ENCODE data around the gene TAF13.

The TAF13 gene

GRCh38 chr1:109075531-109076490, at the start of gene TAF13:
TAF13 (minus strand) TSS chr1:109076003; CDS start chr1:109075947, 56 bp downstream.
- Histone ChIP-seq H3K27ac (ENCODE audit: low read depth, low read length) (peak within 1 kb of the TSS; percentile 86), H3K4me3 (ENCODE audit: low read depth, low read length) (peak within 1 kb of the TSS; percentile 99), H3K27me3 (ENCODE audit: control insufficient read depth, insufficient read depth, low read length) (no peaks in the 10 kb centered on the region), H3K36me3 (ENCODE audit: control insufficient read depth, insufficient read depth, low read length) (peaks cover 19% of the 10 kb centered on the region), H3K4me1 (ENCODE audit: control insufficient read depth, insufficient read depth, low read length) (peaks cover 8% of the 10 kb centered on the region; the same call in 1 of the 2 replicates), H3K9me3 (ENCODE audit: control insufficient read depth, insufficient read depth, low read depth, low read length) (no peaks in the 10 kb centered on the region), H3K9ac (ENCODE audit: low read length) (peak within 1 kb of the TSS; percentile 95)

GRCh38 chr1:109120356-109120755, 44.6 kb upstream of the TAF13 start:
- no peaks in the 10 kb centered on the region for H3K9me3 ChIP-seq (ENCODE audit: control insufficient read depth, insufficient read depth, low read depth, low read length)

GRCh38 chr1:109118089-109118488, 42.3 kb upstream of the TAF13 start:
- no peaks in the 10 kb centered on the region for H3K4me1 ChIP-seq (ENCODE audit: control insufficient read depth, insufficient read depth, low read length)
- H3K4me3 ChIP-seq (ENCODE audit: low read depth, low read length), result no peak overlapping the region
- peaks cover 34% of the 10 kb centered on the region for H3K27me3 ChIP-seq (ENCODE audit: control insufficient read depth, insufficient read depth, low read length)
- no peaks in the 10 kb centered on the region for H3K9me3 ChIP-seq (ENCODE audit: control insufficient read depth, insufficient read depth, low read depth, low read length)
- no peak overlapping the region for H3K9ac ChIP-seq (ENCODE audit: low read length)
- H3K36me3 ChIP-seq (ENCODE audit: control insufficient read depth, insufficient read depth, low read length), result no peaks in the 10 kb centered on the region
- H3K27ac ChIP-seq (ENCODE audit: low read depth, low read length), result no peak overlapping the region

More at GRCh38 chr1:109120356-109120755, 44.6 kb upstream of the TAF13 start:
- H3K27me3 ChIP-seq (ENCODE audit: control insufficient read depth, insufficient read depth, low read length), result peaks cover 11% of the 10 kb centered on the region
- H3K4me1 ChIP-seq (ENCODE audit: control insufficient read depth, insufficient read depth, low read length), result no peaks in the 10 kb centered on the region
- no peak overlapping the region for H3K27ac ChIP-seq (ENCODE audit: low read depth, low read length)
- no peaks in the 10 kb centered on the region for H3K36me3 ChIP-seq (ENCODE audit: control insufficient read depth, insufficient read depth, low read length)
- no peak overlapping the region for H3K9ac ChIP-seq (ENCODE audit: low read length)
- H3K4me3 ChIP-seq (ENCODE audit: low read depth, low read length), result no peak overlapping the region

GRCh38 chr1:109116286-109116685, 40.5 kb upstream of the TAF13 start:
- H3K27ac ChIP-seq (ENCODE audit: low read depth, low read length), result no peak overlapping the region
- H3K9me3 ChIP-seq (ENCODE audit: control insufficient read depth, insufficient read depth, low read depth, low read length), result no peaks in the 10 kb centered on the region
- no peaks in the 10 kb centered on the region for H3K36me3 ChIP-seq (ENCODE audit: control insufficient read depth, insufficient read depth, low read length)
- H3K27me3 ChIP-seq (ENCODE audit: control insufficient read depth, insufficient read depth, low read length), result peaks cover 50% of the 10 kb centered on the region
- H3K4me1 ChIP-seq (ENCODE audit: control insufficient read depth, insufficient read depth, low read length), result no peaks in the 10 kb centered on the region; the same call in 1 of the 2 replicates
- no peak overlapping the region for H3K4me3 ChIP-seq (ENCODE audit: low read depth, low read length)
- no peak overlapping the region for H3K9ac ChIP-seq (ENCODE audit: low read length)

- no peaks in the 10 kb centered on the region; the same call in 1 of the 2 replicates for H3K4me1 ChIP-seq (ENCODE audit: control insufficient read depth, insufficient read depth, low read length)
- H3K36me3 ChIP-seq (ENCODE audit: control insufficient read depth, insufficient read depth, low read length), result no peaks in the 10 kb centered on the region
- no peak overlapping the region for H3K4me3 ChIP-seq (ENCODE audit: low read depth, low read length)
- H3K9me3 ChIP-seq (ENCODE audit: control insufficient read depth, insufficient read depth, low read depth, low read length), result no peaks in the 10 kb centered on the region
- H3K9ac ChIP-seq (ENCODE audit: low read length), result no peak overlapping the region
- peaks cover 56% of the 10 kb centered on the region for H3K27me3 ChIP-seq (ENCODE audit: control insufficient read depth, insufficient read depth, low read length)
- H3K27ac ChIP-seq (ENCODE audit: low read depth, low read length), result no peak overlapping the region
Observed at GRCh38 chr1:109115685-109116084, 39.9 kb upstream of the TAF13 start.

GRCh38 chr1:109114342-109114674, 38.5 kb upstream of the TAF13 start:
- no peaks in the 10 kb centered on the region for H3K9me3 ChIP-seq (ENCODE audit: control insufficient read depth, insufficient read depth, low read depth, low read length)
- H3K4me3 ChIP-seq (ENCODE audit: low read depth, low read length), result peak overlapping the region; percentile 61
- H3K27ac ChIP-seq (ENCODE audit: low read depth, low read length), result no peak overlapping the region
- H3K36me3 ChIP-seq (ENCODE audit: control insufficient read depth, insufficient read depth, low read length), result no peaks in the 10 kb centered on the region
- no peak overlapping the region for H3K9ac ChIP-seq (ENCODE audit: low read length)
- peaks cover 67% of the 10 kb centered on the region for H3K27me3 ChIP-seq (ENCODE audit: control insufficient read depth, insufficient read depth, low read length)
- H3K4me1 ChIP-seq (ENCODE audit: control insufficient read depth, insufficient read depth, low read length), result no peaks in the 10 kb centered on the region; the same call in 1 of the 2 replicates

GRCh38 chr1:109113590-109114341, 38.0 kb upstream of the TAF13 start, which contains the start of gene ELAPOR1:
ELAPOR1 (plus strand) TSS chr1:109114115; CDS start chr1:109114184, 69 bp downstream.
- Histone ChIP-seq H3K4me1 (ENCODE audit: control insufficient read depth, insufficient read depth, low read length) (no peaks in the 10 kb centered on the region; the same call in 1 of the 2 replicates), H3K9ac (ENCODE audit: low read length) (no peak within 1 kb of the TSS), H3K27me3 (ENCODE audit: control insufficient read depth, insufficient read depth, low read length) (peaks cover 67% of the 10 kb centered on the region), H3K4me3 (ENCODE audit: low read depth, low read length) (peak within 1 kb of the TSS; percentile 61), H3K27ac (ENCODE audit: low read depth, low read length) (no peak within 1 kb of the TSS), H3K36me3 (ENCODE audit: control insufficient read depth, insufficient read depth, low read length) (no peaks in the 10 kb centered on the region), H3K9me3 (ENCODE audit: control insufficient read depth, insufficient read depth, low read depth, low read length) (no peaks in the 10 kb centered on the region)

GRCh38 chr1:109112652-109113285, 37.0 kb upstream of the TAF13 start:
- no peak overlapping the region for H3K27ac ChIP-seq (ENCODE audit: low read depth, low read length)
- peaks cover 67% of the 10 kb centered on the region for H3K27me3 ChIP-seq (ENCODE audit: control insufficient read depth, insufficient read depth, low read length)
- H3K4me1 ChIP-seq (ENCODE audit: control insufficient read depth, insufficient read depth, low read length), result no peaks in the 10 kb centered on the region; the same call in 1 of the 2 replicates
- H3K9ac ChIP-seq (ENCODE audit: low read length), result no peak overlapping the region
- H3K4me3 ChIP-seq (ENCODE audit: low read depth, low read length), result peak overlapping the region; percentile 61
- H3K9me3 ChIP-seq (ENCODE audit: control insufficient read depth, insufficient read depth, low read depth, low read length), result no peaks in the 10 kb centered on the region
- no peaks in the 10 kb centered on the region for H3K36me3 ChIP-seq (ENCODE audit: control insufficient read depth, insufficient read depth, low read length)

GRCh38 chr1:109112056-109112651, 36.4 kb upstream of the TAF13 start:
- H3K4me1 ChIP-seq (ENCODE audit: control insufficient read depth, insufficient read depth, low read length), result no peaks in the 10 kb centered on the region; the same call in 1 of the 2 replicates
- H3K9ac ChIP-seq (ENCODE audit: low read length), result no peak overlapping the region
- H3K27ac ChIP-seq (ENCODE audit: low read depth, low read length), result no peak overlapping the region
- H3K9me3 ChIP-seq (ENCODE audit: control insufficient read depth, insufficient read depth, low read depth, low read length), result no peaks in the 10 kb centered on the region
- no peak overlapping the region for H3K4me3 ChIP-seq (ENCODE audit: low read depth, low read length)
- no peaks in the 10 kb centered on the region for H3K36me3 ChIP-seq (ENCODE audit: control insufficient read depth, insufficient read depth, low read length)
- H3K27me3 ChIP-seq (ENCODE audit: control insufficient read depth, insufficient read depth, low read length), result peaks cover 68% of the 10 kb centered on the region

- H3K4me3 ChIP-seq (ENCODE audit: low read depth, low read length), result no peak overlapping the region
- no peaks in the 10 kb centered on the region for H3K36me3 ChIP-seq (ENCODE audit: control insufficient read depth, insufficient read depth, low read length)
- H3K4me1 ChIP-seq (ENCODE audit: control insufficient read depth, insufficient read depth, low read length), result no peaks in the 10 kb centered on the region; the same call in 1 of the 2 replicates
- H3K9ac ChIP-seq (ENCODE audit: low read length), result no peak overlapping the region
- no peaks in the 10 kb centered on the region for H3K9me3 ChIP-seq (ENCODE audit: control insufficient read depth, insufficient read depth, low read depth, low read length)
- H3K27ac ChIP-seq (ENCODE audit: low read depth, low read length), result no peak overlapping the region
- peaks cover 72% of the 10 kb centered on the region for H3K27me3 ChIP-seq (ENCODE audit: control insufficient read depth, insufficient read depth, low read length)
Observed at GRCh38 chr1:109111386-109112055, 35.7 kb upstream of the TAF13 start.
